ENCODE results near the gene PZP. TPM values are rescaled to one million over a fixed set of nuclear protein-coding genes. Genes with fewer than 3 reads are reported as not detected.

The PZP gene
- not detected for polyA plus RNA-seq (2013, experiment 1 of 2)
- not detected for polyA plus RNA-seq (2013, experiment 2 of 2)

DNA sequence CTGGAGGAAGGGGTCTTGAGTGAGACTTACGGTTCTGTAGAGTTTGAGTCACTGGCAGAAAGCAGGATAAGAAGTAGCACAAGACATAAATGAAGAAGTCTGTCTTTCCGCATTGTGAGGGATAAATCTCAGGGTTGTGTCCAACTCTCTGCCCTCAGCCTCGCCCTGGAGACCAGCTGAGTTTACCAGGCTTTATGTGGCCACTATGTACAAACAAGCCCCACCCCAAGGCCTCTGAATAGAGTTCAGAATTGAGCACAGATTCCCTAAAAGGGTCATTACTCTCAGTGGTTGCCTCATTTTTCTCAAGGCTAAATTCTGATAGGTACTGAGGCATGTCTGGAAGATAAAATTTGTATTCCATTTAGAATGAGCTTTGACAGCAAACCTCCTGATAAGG is at the start of gene PZP:
TSS of gene PZP (minus strand) at position 167 of the 400 bp plus-strand sequence. CDS start at position 113, 54 bp downstream.
- Histone ChIP-seq H3K4ac (ENCODE audit: low read length) (no peak within 1 kb of the TSS), H3K4me3 (ENCODE audit: low read length in 2 of 2) (peak within 1 kb of the TSS in 1 of 2 donors; percentile 56), H4K91ac (ENCODE audit: low read depth, low read length, poor library complexity) (no peak within 1 kb of the TSS), H4K8ac (ENCODE audit: low read depth, low read length) (no peak within 1 kb of the TSS), H2AFZ (ENCODE audit: low read length) (no peak within 1 kb of the TSS), H3K27me3 (ENCODE audit: control insufficient read depth in 3 of 3, insufficient read depth in 3 of 3, low read depth in 1 of 3, low read length in 3 of 3) (no peaks in the 10 kb centered on the region), H3K23ac (ENCODE audit: low read depth, low read length, poor library complexity) (no peak within 1 kb of the TSS), H2BK120ac (ENCODE audit: low read depth, low read length) (no peak within 1 kb of the TSS), H2BK15ac (ENCODE audit: low read length) (no peak within 1 kb of the TSS), H3K14ac (ENCODE audit: low read length) (no peak within 1 kb of the TSS), H3K4me2 (ENCODE audit: insufficient read depth, low read length, poor library complexity, severe bottlenecking) (no peak within 1 kb of the TSS), H2BK5ac (ENCODE audit: low read length) (no peak within 1 kb of the TSS), H3K4me1 (ENCODE audit: control insufficient read depth in 2 of 2, insufficient read depth in 1 of 2, low read depth in 1 of 2, low read length in 2 of 2) (no peaks in the 10 kb centered on the region), H3K27ac (replicated peaks; ENCODE audit: low read length) (no peak within 1 kb of the TSS), H2BK12ac (ENCODE audit: low read length) (no peak within 1 kb of the TSS), H3K79me1 (ENCODE audit: low read depth, low read length) (no peaks in the 10 kb centered on the region), H3K9ac (ENCODE audit: low read depth, low read length, poor library complexity) (no peak within 1 kb of the TSS), H2AK5ac (ENCODE audit: low read depth, low read length) (no peak within 1 kb of the TSS), H3K18ac (ENCODE audit: low read length) (no peak within 1 kb of the TSS), H3K36me3 (replicated peaks in 1 of 2; ENCODE audit: control insufficient read depth in 2 of 2, insufficient read depth in 2 of 2, low read length in 2 of 2) (no peaks in the 10 kb centered on the region), H3K9me3 (replicated peaks in 1 of 2; ENCODE audit: control insufficient read depth in 2 of 2, insufficient read depth in 1 of 2, low read depth in 1 of 2, low read length in 2 of 2) (peaks cover 0 to 13% of the 10 kb centered on the region in 2 donors)
- DNase-seq (ENCODE audit: low spot score) = no peak
- no CpG with 5 or more reads among the region's 3 CpGs for WGBS, 2 donors (ENCODE audit: extremely low coverage in 2 of 2, insufficient read length in 2 of 2, insufficient replicate concordance in 1 of 2)

DNA sequence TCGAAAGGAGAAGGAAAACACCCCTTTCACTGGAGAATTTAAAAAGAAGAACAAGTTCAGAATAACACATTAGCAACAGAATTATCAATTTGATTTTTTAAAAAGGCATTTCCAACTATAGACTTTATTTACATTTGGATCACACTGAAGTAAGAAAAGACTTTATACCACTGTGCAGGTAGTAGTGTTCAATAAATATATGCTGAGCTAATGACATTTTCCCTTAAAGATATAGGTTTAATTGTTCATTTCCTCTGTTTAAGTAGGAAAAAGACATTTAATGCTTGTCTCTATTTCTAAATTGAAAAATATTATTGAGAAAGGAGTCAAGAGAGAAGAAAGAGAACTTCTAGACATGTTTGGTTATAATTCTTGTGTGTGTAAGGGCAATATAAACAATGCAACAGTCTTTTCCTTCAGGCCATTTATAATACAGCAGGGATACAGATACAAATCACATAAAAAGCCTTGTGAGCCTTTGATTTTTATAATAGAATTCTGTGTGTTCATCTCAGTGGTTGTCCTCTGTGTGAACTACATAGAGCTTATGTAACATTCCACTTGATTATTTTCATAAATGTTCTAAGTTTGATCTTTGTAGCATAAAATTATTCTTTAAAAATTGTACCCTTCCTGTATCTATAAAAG is 48.7 kb upstream of the PZP start:
- Histone ChIP-seq H2AK5ac (ENCODE audit: low read depth, low read length) (no peak overlapping the region), H4K8ac (ENCODE audit: low read depth, low read length) (no peak overlapping the region)
- DNase-seq (ENCODE audit: low spot score) = no peak

DNA sequence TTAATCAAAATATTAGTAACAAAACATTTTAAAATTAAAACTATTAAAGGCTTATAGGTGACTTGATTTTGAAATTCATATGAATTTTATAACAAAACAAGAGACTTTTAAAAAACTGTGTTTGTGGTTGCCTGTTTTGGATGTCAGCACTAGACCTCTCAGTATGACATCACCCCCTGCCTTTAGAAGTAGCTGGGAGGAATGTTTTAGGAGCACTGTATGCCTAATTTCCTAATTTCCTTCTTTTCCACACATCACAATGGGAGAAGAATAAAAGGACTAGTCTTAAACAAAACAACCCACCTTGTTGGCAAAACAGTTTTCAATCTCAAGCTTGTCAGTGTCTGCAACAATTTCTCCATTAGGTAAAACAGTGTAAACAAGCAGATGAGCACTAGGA is 48.1 kb upstream of the PZP start:
- Histone ChIP-seq H3K4me2 (ENCODE audit: insufficient read depth, low read length, poor library complexity, severe bottlenecking) (no peak overlapping the region), H2BK5ac (ENCODE audit: low read length) (no peak overlapping the region), H2BK120ac (ENCODE audit: low read depth, low read length) (no peak overlapping the region), H2BK12ac (ENCODE audit: low read length) (no peak overlapping the region), H3K4me3 (ENCODE audit: low read length in 2 of 2) (no peak overlapping the region), H3K23ac (ENCODE audit: low read depth, low read length, poor library complexity) (no peak overlapping the region), H3K18ac (ENCODE audit: low read length) (no peak overlapping the region), H3K9me3 (replicated peaks in 1 of 2; ENCODE audit: control insufficient read depth in 2 of 2, insufficient read depth in 1 of 2, low read depth in 1 of 2, low read length in 2 of 2) (peaks cover 0 to 4% of the 10 kb centered on the region in 2 donors), H3K4me1 (ENCODE audit: control insufficient read depth in 2 of 2, insufficient read depth in 1 of 2, low read depth in 1 of 2, low read length in 2 of 2) (peaks cover 0 to 3% of the 10 kb centered on the region in 2 donors), H3K4ac (ENCODE audit: low read length) (no peak overlapping the region), H2BK15ac (ENCODE audit: low read length) (no peak overlapping the region), H4K91ac (ENCODE audit: low read depth, low read length, poor library complexity) (no peak overlapping the region), H3K9ac (ENCODE audit: low read depth, low read length, poor library complexity) (no peak overlapping the region), H3K79me1 (ENCODE audit: low read depth, low read length) (no peaks in the 10 kb centered on the region), H2AFZ (ENCODE audit: low read length) (peak overlapping the region; percentile 37), H3K14ac (ENCODE audit: low read length) (no peak overlapping the region), H4K8ac (ENCODE audit: low read depth, low read length) (no peak overlapping the region), H3K27ac (replicated peaks; ENCODE audit: low read length) (no peak overlapping the region), H3K36me3 (replicated peaks in 1 of 2; ENCODE audit: control insufficient read depth in 2 of 2, insufficient read depth in 2 of 2, low read length in 2 of 2) (no peaks in the 10 kb centered on the region), H3K27me3 (ENCODE audit: control insufficient read depth in 3 of 3, insufficient read depth in 3 of 3, low read depth in 1 of 3, low read length in 3 of 3) (no peaks in the 10 kb centered on the region), H2AK5ac (ENCODE audit: low read depth, low read length) (no peak overlapping the region)
- no peak for DNase-seq (ENCODE audit: low spot score)

More for the DNA sequence above, 48.7 kb upstream of the PZP start:
- WGBS, 2 donors (ENCODE audit: extremely low coverage in 2 of 2, insufficient read length in 2 of 2, insufficient replicate concordance in 1 of 2) = no CpG with 5 or more reads among the region's 1 CpG
- Histone ChIP-seq H3K4ac (ENCODE audit: low read length) (no peak overlapping the region), H3K4me1 (ENCODE audit: control insufficient read depth in 2 of 2, insufficient read depth in 1 of 2, low read depth in 1 of 2, low read length in 2 of 2) (peaks cover 0 to 3% of the 10 kb centered on the region in 2 donors), H3K18ac (ENCODE audit: low read length) (no peak overlapping the region), H2BK120ac (ENCODE audit: low read depth, low read length) (no peak overlapping the region), H3K9me3 (replicated peaks in 1 of 2; ENCODE audit: control insufficient read depth in 2 of 2, insufficient read depth in 1 of 2, low read depth in 1 of 2, low read length in 2 of 2) (peaks cover 0 to 4% of the 10 kb centered on the region in 2 donors), H2BK15ac (ENCODE audit: low read length) (no peak overlapping the region), H3K79me1 (ENCODE audit: low read depth, low read length) (no peaks in the 10 kb centered on the region), H4K91ac (ENCODE audit: low read depth, low read length, poor library complexity) (no peak overlapping the region), H3K4me3 (ENCODE audit: low read length in 2 of 2) (no peak overlapping the region), H3K4me2 (ENCODE audit: insufficient read depth, low read length, poor library complexity, severe bottlenecking) (no peak overlapping the region), H3K36me3 (replicated peaks in 1 of 2; ENCODE audit: control insufficient read depth in 2 of 2, insufficient read depth in 2 of 2, low read length in 2 of 2) (no peaks in the 10 kb centered on the region), H2BK5ac (ENCODE audit: low read length) (no peak overlapping the region), H2AFZ (ENCODE audit: low read length) (peak overlapping the region; percentile 37), H3K23ac (ENCODE audit: low read depth, low read length, poor library complexity) (no peak overlapping the region), H3K27me3 (ENCODE audit: control insufficient read depth in 3 of 3, insufficient read depth in 3 of 3, low read depth in 1 of 3, low read length in 3 of 3) (no peaks in the 10 kb centered on the region), H2BK12ac (ENCODE audit: low read length) (no peak overlapping the region), H3K27ac (replicated peaks; ENCODE audit: low read length) (no peak overlapping the region), H3K9ac (ENCODE audit: low read depth, low read length, poor library complexity) (no peak overlapping the region), H3K14ac (ENCODE audit: low read length) (no peak overlapping the region)

DNA sequence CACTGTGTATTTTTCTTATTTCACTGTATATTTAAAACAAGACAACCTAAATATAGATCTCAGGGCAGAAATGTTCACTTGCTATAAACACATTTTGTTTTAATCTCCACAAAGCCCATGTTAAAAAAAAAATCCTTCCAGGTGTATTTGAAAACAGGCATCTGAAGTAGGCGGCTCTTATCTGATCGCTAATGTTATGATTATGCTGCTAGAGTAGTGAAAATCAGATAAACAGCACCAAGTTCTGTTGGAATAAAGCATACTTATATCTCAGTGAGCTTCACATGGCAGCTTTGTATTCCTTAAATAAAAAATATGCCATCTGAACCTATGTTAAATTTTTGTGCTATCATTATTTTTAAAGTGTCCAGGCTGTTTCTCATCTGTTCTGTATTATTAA is 47.6 kb upstream of the PZP start:
- DNase-seq (ENCODE audit: low spot score) = no peak

More for the DNA sequence above, 47.6 kb upstream of the PZP start:
- no peak overlapping the region for H3K23ac ChIP-seq (ENCODE audit: low read depth, low read length, poor library complexity)
- no peak overlapping the region for H2BK15ac ChIP-seq (ENCODE audit: low read length)
- no peak overlapping the region for H3K18ac ChIP-seq (ENCODE audit: low read length)
- H3K4me1 ChIP-seq (ENCODE audit: control insufficient read depth in 2 of 2, insufficient read depth in 1 of 2, low read depth in 1 of 2, low read length in 2 of 2) = peaks cover 0 to 3% of the 10 kb centered on the region in 2 donors
- H3K79me1 ChIP-seq (ENCODE audit: low read depth, low read length) = no peaks in the 10 kb centered on the region
- no peak overlapping the region for H3K4me2 ChIP-seq (ENCODE audit: insufficient read depth, low read length, poor library complexity, severe bottlenecking)
- H3K4ac ChIP-seq (ENCODE audit: low read length) = no peak overlapping the region
- H2BK12ac ChIP-seq (ENCODE audit: low read length) = no peak overlapping the region
- H3K27ac ChIP-seq (replicated peaks; ENCODE audit: low read length) = no peak overlapping the region
- no CpG with 5 or more reads among the region's 2 CpGs for WGBS, 2 donors (ENCODE audit: extremely low coverage in 2 of 2, insufficient read length in 2 of 2, insufficient replicate concordance in 1 of 2)
- H3K9ac ChIP-seq (ENCODE audit: low read depth, low read length, poor library complexity) = no peak overlapping the region
- H3K14ac ChIP-seq (ENCODE audit: low read length) = no peak overlapping the region
- H4K8ac ChIP-seq (ENCODE audit: low read depth, low read length) = no peak overlapping the region
- H3K9me3 ChIP-seq (replicated peaks in 1 of 2; ENCODE audit: control insufficient read depth in 2 of 2, insufficient read depth in 1 of 2, low read depth in 1 of 2, low read length in 2 of 2) = peaks cover 0 to 4% of the 10 kb centered on the region in 2 donors
- H2BK120ac ChIP-seq (ENCODE audit: low read depth, low read length) = no peak overlapping the region
- H3K36me3 ChIP-seq (replicated peaks in 1 of 2; ENCODE audit: control insufficient read depth in 2 of 2, insufficient read depth in 2 of 2, low read length in 2 of 2) = no peaks in the 10 kb centered on the region
- no peak overlapping the region for H4K91ac ChIP-seq (ENCODE audit: low read depth, low read length, poor library complexity)
- no peak overlapping the region for H2BK5ac ChIP-seq (ENCODE audit: low read length)
- H2AFZ ChIP-seq (ENCODE audit: low read length) = peak overlapping the region; percentile 36
- no peak overlapping the region for H3K4me3 ChIP-seq (ENCODE audit: low read length in 2 of 2)
- no peaks in the 10 kb centered on the region for H3K27me3 ChIP-seq (ENCODE audit: control insufficient read depth in 3 of 3, insufficient read depth in 3 of 3, low read depth in 1 of 3, low read length in 3 of 3)
- H2AK5ac ChIP-seq (ENCODE audit: low read depth, low read length) = no peak overlapping the region

Measured in neuronal stem cell (in vitro differentiated cells).